ENCODE measurements around the gene NAXE.
"Not testable (repeated sequence)": the region's sequence is repeated elsewhere in the genome, so short reads cannot be mapped to it uniquely, and the experiment has no call there.

NAXE gene

DNA sequence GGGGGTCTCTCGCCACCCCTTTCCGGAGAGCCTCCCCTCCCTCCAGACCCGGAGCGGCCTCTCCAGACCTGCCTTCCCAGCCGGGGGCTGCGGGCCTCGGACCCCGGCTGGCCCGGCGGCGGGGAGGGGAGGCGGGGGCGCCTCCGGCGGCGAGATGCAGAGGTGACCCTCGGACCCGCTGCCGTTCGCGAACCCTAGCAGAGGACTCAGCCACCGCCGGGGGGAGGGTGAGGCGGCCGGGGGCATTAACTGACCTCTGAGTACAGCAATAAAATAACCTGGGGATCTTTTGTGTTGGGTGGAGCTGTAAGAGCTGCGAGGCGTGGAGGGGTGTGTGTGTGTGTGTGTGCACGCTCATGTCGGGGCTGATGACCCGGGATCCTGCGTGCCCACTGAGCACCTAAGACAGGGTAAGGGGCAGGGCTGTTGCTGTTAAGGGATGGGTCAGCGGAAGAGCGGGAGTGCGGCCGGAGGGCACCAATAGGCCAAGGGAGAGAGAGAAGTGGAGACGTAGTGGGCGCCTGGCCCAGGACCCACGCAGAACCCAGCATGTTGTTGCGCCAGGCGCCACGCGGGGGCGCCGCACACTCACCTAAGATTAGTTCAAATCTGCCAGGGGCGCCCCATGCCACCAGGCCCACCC lies 34.0 kb downstream of the NAXE start:
- DNase-seq, result no peak

DNA sequence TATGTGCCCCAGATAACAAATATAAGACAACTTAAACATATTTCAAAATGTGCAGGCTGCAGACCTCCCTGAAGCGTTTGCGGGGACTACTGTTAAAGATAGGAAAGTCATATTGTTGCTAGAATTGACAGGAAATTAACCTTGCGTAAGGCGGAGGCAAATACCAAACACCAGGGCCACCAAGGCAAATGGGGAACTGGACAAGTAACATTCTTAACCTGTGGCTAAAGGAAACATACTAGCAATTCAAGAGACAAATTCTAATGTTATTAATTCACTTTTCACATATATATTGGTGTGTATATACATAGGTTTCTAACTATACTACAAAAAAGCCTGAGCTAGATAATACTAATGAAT lies 34.5 kb downstream of the NAXE start:
- DNase-seq, result no peak

DNA sequence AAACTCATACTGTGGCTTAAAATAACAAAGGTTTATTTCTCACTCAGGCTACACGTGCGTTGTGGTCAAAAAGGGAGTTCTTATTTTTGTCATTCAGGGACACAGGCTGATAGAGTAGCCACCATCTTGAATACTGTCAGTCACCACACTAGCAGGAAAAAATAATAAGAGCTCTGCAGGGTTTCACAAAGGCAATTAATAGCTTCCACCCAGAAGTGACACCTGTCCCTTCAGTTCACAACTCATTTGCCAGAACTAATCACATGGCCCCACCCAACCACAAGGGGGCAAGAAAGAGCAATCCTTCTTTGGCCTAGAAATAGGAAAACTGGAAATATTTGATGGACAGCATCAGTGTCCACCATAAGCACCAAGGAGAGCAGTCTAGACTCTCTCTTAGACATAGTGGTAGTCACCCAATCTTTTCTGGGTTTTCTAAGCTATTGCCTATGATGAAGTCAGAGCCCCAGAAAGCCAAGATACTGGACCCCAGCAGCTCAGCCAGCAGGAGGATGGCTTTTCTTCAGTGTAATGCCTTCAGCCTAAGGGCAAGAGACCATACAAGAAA lies 35.8 kb downstream of the NAXE start:
- DNase-seq, result peak; percentile 7

DNA sequence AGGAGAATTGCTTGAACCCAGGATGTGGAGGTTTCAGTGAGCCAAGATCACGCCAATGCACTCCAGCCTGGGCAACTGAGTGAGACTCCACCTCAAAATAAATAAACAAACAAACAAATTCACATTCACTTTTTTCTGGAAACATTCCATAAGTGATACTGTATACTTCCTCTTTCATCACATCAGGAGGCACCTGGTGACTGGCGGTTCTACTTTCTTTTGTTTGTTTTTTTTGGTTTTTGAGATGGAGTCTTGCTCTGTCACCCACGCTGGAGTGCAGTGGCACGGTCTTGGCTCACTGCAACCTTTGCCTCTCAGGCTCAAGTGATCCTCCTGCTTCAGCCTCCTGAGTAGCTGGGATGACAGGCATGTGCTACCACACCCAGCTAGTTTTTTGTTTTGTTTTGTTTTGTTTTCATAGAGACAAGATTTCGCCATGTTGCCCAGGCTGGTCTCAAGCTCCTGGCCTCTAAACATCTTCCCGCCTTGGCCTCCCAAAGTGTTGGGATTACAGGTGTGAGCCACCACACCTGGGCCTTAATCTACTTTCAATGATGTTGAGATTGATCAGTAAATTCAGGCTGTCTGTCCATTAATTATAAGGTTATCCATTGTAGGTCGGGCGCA lies 38.4 kb downstream of the NAXE start:
- no peak for DNase-seq

DNA sequence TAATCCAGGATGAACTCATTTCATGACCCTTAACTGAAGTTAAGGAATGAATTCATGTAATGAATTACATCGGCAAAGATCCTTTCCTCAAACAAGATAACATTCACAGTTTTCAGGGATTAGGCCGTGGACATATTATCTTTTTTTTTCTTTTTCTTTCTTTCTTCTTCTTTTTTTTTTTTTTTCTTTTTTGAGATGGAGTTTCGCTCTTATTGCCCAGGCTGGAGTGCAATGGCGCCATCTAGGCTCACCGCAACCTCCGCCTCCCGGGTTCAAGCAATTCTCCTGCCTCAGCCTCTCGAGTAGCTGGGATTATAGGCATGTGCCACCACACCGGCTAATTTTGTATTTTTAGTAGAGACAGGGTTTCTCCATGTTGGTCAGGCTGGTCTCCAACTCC lies 39.6 kb downstream of the NAXE start:
- DNase-seq, result not testable (repeated sequence)

DNA sequence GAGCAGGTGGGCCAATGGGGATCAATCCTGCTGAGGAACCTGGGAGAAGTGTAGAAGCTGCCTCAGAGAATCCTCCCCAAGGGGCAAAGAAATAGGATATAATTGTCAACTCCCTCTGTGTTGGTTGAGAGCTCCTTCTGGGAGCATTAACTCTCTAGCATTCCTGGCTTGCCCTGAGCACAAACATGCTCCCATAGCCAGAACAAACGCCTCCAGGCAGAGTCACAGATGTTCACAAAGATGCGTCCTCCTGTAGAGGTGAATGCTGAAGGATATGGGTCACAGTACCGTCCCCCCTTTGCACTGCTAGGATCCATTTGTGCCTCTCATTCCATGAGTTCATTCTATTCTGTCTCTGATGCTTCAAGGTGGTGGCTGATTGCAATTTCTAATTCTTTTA lies 40.8 kb downstream of the NAXE start:
- no peak for DNase-seq

DNA sequence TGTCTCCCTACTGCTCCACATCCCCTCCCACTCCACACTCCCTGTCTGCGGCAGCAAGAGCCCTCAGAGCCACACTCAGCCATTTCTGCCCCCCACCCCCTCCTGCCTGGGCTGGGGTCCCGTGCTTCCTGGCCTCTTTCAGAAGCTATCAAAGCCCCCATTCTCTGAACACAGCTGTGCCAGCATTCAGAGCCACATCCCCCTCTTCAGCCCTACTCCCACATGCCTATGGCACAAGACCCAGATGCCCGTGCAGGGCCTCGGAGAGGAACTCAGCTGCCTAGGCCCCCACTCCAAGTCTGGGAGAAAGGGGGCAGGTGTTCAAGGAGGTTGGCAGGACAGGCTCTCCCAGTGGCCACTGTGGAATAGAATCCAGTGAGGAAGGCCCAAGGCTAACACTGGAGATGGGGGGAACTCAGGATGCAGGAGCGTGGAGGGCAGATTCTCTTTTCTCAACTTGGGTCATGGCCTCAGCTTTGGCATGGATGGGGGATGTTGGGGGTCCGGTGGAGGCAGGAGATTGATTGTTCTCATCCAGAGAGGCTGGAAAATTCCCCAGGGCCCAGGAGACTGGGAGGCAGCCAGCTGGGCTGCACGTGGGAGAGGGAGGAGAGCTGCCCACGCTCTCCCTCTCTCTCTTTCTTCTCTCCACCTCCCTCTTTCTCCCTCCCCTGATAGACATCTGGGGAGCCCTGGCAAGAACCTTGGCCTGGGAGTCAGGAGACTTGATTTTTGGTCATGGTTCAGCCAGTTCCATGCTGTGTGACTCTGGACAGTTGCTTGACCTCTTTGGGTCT lies 46.8 kb downstream of the NAXE start:
- no peak for DNase-seq

DNA sequence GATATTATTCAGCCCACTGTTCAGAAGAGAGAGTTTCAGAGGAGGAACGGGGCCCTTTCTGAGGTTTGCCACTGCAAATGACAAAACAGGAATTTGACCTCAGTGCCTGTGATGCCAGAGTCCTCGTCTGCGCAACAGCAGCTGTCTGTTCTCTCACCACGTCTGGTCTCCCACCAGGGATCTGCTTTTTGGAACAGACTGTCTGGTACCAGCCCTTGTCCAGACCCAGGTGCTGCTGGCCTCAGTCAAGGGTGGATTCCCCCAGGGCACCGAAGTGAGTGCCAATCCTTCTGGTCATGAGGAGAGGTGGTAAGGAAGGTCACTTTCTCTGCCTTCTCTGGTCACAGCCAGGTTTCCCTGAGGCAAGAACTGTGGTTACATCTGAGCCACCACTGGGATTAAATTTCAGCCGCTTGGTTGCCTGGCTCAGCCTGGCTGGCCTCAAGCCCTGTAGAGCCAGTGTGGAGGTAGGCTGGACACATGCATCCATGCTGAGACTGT lies 48.1 kb downstream of the NAXE start:
- DNase-seq, result peak; percentile 28

DNA sequence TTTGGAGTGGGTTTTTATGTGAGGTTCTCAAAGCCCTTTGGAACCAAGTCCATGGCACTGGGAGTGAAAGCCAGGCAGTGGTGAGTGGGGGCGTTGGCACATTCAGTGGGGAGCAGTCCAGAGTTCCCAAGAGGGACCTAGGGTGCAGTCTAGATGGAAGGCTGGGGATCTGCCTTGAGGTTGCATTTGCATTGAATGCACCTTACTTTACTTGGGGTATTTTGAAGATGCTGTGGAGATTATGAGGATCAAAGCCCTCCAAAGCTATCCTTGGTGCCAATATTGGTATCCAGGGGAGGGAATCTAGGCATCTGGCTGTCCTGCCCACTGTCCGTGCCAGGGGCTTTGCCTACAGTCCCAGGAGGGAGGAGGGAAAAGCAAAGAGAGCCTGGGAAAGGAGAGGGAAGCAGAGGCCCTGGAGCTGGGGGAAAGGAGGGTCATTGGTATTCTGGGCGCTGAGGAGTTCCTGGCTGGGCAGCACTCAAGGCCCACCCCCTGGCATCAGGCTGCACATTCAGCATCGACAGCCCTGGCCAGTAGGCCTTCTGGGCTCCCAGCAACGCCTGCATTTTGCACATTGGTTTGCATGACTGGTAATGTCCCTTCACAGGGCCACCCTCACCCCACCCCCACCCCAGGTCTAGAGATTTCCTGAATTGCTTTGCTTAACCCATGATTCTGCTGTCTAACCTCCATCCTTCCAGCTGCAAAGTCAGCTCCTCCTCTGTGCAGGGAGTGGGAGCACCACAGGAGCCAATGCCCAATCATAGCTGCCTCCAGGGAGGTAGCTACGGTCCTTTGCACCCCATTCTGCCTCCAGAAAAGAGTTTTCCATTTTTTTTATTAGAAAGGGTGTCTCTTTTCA lies 49.5 kb downstream of the NAXE start:
- no peak for DNase-seq

DNA sequence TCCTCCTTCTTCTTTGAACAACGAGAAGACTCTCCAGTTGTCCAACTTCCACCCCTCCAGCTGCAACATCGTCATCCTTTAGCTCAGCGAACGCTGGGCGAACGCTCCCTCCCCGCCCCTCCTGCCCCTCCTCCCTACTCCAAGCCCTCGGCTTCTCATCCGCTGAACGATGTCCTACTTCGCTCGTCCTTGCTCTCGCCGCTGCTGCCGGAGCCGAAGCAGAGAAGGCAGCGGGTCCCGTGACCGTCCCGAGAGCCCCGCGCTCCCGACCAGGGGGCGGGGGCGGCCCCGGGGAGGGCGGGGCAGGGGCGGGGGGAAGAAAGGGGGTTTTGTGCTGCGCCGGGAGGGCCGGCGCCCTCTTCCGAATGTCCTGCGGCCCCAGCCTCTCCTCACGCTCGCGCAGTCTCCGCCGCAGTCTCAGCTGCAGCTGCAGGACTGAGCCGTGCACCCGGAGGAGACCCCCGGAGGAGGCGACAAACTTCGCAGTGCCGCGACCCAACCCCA lies 50.2 kb downstream of the NAXE start, which contains the start of gene BCAN:
Gene BCAN (plus strand): TSS at position 357 of the 504 bp plus-strand sequence. CDS start 3,938 bp downstream, outside the sequence.
- DNase-seq, result no peak

DNA sequence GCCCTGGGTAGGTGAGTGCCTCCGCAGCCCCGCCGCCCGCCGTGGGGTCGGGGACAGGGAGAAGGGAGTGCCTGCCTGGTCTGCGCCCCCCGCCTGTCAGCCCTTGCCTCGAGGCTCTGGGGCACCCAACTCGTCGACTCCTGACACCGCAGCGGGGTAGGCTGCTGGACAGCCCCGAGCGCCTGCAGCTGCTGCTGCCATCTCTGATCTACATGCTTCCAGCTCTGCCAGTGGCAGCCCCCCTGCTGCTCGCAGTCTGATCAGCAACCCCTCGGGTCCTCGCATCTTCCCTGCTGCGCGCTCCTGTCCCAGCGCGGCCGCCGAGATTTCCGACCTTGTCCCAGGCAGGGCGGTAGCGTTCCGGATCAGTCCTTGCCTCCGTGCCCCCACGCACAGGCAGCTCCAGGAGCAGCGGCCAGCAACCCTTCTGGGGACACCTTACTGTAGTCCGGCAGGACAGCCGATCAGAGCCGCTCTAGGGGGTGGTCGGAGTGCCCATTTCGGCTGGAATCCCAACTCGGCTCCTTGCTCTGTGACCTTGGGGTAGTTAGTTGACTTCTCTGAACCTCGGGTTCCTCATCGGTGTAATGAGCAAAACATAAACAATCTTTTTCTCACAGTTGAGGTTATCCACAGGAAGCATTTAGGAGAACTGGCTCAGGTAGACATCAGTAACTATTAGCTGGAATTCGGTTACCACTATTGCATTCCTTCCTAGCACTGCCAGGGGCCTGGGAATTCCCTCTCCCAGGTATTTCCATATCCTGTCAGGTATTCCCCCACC lies 50.9 kb downstream of the NAXE start:
- DNase-seq, result no peak

DNA sequence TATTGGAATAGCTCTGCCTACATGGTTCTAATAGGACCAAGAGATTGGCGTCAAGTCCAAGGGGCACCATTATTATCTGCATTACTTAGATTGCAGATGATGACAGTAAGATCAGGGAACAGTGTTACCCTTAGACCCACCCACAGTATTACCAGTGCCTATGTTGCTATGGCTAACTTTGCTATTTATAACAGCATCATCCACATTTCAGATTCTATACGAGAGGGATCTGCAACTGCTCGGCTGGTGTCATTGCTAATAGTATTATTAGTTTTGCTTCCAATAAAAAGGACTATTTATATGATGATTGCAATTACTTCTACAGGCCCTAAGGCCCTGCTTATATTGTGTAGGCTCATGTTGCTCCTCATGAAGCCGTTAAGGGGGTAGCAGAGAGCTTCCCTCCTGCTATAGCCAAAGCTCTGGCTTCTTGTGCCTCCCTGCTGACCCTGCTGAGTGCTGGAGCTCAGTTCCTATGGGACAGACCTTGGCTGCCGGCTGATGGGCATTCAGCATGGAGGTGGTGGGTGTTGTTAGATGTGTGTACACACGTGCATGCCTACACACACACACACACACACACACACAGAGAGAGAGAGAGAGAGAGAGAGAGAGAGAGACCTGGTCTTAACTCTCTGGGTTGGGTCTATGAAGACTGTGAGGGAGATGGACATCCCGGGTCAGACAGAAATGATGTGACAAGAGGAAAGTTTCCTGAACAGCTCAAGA lies 51.6 kb downstream of the NAXE start:
- no peak for DNase-seq

DNA sequence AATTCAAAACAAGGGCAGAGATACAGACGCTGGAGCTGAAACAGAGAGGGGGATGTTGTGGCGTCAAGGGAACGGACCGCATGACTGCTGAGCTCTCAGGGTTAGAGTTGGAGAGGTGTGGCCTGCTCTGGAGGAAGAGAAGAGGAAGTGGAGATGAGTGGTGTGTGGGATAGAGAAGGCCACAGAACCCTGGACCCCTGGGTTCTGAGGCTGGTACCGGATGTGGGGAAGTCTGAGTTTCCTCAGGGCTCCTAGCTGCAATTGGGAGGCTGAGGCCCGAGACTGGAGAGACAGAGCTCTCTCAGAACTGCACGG lies 52.2 kb downstream of the NAXE start:
- no peak for DNase-seq
